Smooth muscle cell (in vitro differentiated cells): ENCODE data around the gene CCDC188. TPM values are rescaled to one million over a fixed set of nuclear protein-coding genes. Genes with fewer than 3 reads are reported as not detected.

Experiments used
- DNase-seq: peaks from one replicate; lab custom pipeline; 2025; ENCODE audit not compliant: unreplicated experiment; lab: John Stamatoyannopoulos, UW
- H2AFZ ChIP-seq: fragments of 200-600 bp; sonication (generic); 2 replicates; pipeline ENCODE4 v1.6.0; 2016; ENCODE audit warnings: antibody characterized with exemption, low read depth, mild to moderate bottlenecking
- H3F3A ChIP-seq: fragments of 200-600 bp; sonication (generic); 2 replicates; pipeline ENCODE4 v1.6.0; 2017; ENCODE audit warnings: antibody characterized with exemption, low read depth
- H3K27ac ChIP-seq: fragments of 200-600 bp; sonication (generic); 2 replicates; pipeline ENCODE4 v1.5.1; 2016; ENCODE audit warnings: low read depth, mild to moderate bottlenecking
- H3K27me3 ChIP-seq: fragments of 200-600 bp; sonication (generic); 2 replicates; pipeline ENCODE4 v1.6.1; 2016; ENCODE audit warnings: low read depth, mild to moderate bottlenecking
- H3K36me3 ChIP-seq: fragments of 200-600 bp; sonication (generic); 2 replicates; pipeline ENCODE4 v1.5.1; 2016; ENCODE audit warnings: low read depth
- H3K4me1 ChIP-seq: fragments of 200-600 bp; sonication (generic); 2 replicates; pipeline ENCODE4 v1.5.1; 2016; ENCODE audit warnings: low read depth
- H3K4me2 ChIP-seq: fragments of 200-600 bp; sonication (generic); 2 replicates; pipeline ENCODE4 v1.6.0; 2016; ENCODE audit warnings: mild to moderate bottlenecking
- H3K4me3 ChIP-seq: fragments of 200-600 bp; sonication (generic); 2 replicates; pipeline ENCODE4 v1.5.1; 2016; ENCODE audit warnings: mild to moderate bottlenecking
- H3K79me2 ChIP-seq: fragments of 200-600 bp; sonication (generic); 2 replicates; pipeline ENCODE4 v1.6.0; 2016; ENCODE audit warnings: low read depth, mild to moderate bottlenecking
- H3K9ac ChIP-seq: fragments of 200-600 bp; sonication (generic); 2 replicates; pipeline ENCODE4 v1.6.0; 2016; ENCODE audit warnings: low read depth
- H3K9me3 ChIP-seq: fragments of 200-600 bp; sonication (generic); replicated peaks from 2 replicates; pipeline ENCODE4 v1.5.1; 2016; ENCODE audit warnings: low read depth
- H4K20me1 ChIP-seq: fragments of 200-600 bp; sonication (generic); 2 replicates; pipeline ENCODE4 v1.6.0; 2016; ENCODE audit warnings: low read depth
- WGBS: methylation state at CpG from one replicate; pipeline ENCODE4 v1.1.7; 2016; ENCODE audit warnings: low lambda C conversion rate; 5-methylcytosine and 5-hydroxymethylcytosine counted together
- polyA plus RNA-seq: library from polyadenylated mRNA; unstranded; fragments of >200 nt; fragmentation: Nextera tagmentation; extraction: Ambion mirVana; gene quantifications from 2 replicates; pipeline ENCODE4 v1.2.1, GENCODE V29; 2016
- total RNA-seq: library from RNA; depleted of rRNA; stranded (reverse); fragments of >200 nt; gene quantifications from 2 replicates; pipeline ENCODE4 v1.2.3, GENCODE V29; 2014
- TF ChIP-seq, protein P1 (sequence below): fragments of 200-600 bp; sonication (generic); IDR thresholded peaks from 2 replicates; pipeline ENCODE4 v1.5.1; 2017; ENCODE audit warnings: borderline replicate concordance, mild to moderate bottlenecking, antibody characterized with exemption; ENCODE audit not compliant: insufficient read depth, poor library complexity, severe bottlenecking

CCDC188 gene
- total and polyA plus RNA-seq, 2 experiments from 2014 or later: not detected

DNA sequence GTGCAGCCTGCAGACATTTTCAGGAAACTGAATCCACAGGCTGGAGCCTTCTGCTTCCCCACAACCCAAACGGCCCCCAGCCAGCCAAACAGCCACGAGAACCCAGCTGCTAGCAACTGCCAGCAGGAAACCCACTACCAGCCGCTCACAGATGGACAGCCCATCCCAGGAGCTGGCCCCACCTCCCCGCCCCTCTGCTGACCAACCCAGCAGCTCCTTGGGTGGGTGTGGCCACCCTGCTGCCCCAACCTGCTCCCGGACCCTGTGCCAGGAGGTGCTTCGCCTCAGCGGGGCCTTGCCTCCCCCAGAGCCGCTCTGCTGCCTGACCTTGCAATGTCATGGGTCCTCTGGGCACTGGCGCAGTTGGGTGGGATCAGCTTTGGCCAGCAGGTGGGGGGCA lies 8.2 kb upstream of the CCDC188 start:
- Histone ChIP-seq H3K9me3 (no peaks in the 10 kb centered on the region), H3K9ac (no peak overlapping the region), H3K79me2 (no peaks in the 10 kb centered on the region), H3K27ac (no peak overlapping the region), H3K27me3 (no peaks in the 10 kb centered on the region), H3K4me1 (no peaks in the 10 kb centered on the region), H3K36me3 (no peaks in the 10 kb centered on the region), H3K4me2 (no peak overlapping the region), H2AFZ (no peak overlapping the region), H4K20me1 (no peaks in the 10 kb centered on the region), H3K4me3 (no peak overlapping the region), H3F3A (no peaks in the 10 kb centered on the region)
- TF ChIP-seq, protein P1, sequence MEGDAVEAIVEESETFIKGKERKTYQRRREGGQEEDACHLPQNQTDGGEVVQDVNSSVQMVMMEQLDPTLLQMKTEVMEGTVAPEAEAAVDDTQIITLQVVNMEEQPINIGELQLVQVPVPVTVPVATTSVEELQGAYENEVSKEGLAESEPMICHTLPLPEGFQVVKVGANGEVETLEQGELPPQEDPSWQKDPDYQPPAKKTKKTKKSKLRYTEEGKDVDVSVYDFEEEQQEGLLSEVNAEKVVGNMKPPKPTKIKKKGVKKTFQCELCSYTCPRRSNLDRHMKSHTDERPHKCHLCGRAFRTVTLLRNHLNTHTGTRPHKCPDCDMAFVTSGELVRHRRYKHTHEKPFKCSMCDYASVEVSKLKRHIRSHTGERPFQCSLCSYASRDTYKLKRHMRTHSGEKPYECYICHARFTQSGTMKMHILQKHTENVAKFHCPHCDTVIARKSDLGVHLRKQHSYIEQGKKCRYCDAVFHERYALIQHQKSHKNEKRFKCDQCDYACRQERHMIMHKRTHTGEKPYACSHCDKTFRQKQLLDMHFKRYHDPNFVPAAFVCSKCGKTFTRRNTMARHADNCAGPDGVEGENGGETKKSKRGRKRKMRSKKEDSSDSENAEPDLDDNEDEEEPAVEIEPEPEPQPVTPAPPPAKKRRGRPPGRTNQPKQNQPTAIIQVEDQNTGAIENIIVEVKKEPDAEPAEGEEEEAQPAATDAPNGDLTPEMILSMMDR: no peak
- DNase-seq: no peak
- WGBS: 46% methylated on average over 9 of the region's 9 CpGs

DNA sequence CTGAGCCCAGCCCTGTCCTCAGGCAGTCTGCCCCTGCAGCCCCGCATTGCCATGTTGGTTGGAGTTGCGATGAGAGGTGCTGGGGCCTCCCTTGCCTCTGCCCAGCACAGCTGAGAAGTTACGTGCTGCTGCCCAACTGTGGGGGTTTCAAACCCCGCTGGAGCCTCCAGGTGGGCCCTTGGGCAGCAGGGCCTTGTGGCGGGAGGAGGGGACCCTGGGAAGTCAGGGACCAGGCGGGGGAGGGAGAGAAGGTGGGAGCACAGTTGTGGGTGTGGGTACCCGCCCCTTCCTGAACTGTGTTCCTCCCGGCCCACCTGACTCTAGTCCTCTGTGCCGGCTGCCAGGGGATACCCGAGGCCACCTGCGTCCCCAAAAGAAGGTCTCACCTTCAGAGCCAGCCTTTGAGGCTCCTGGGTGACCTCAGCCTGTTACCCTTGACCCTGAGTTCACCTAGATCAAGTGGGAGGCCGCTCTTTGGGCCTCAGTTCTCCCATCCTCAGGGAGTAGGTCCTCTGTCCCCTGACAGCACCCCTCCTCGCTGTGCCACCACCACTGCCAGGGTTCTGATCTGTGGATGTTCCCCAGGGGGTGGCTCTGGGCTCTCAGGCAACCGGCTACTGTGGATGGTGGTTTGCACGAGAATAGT lies 7.7 kb upstream of the CCDC188 start:
- H3K4me1 ChIP-seq: no peaks in the 10 kb centered on the region
- no peak overlapping the region for H3K4me2 ChIP-seq
- H3K36me3 ChIP-seq: no peaks in the 10 kb centered on the region
- H3K9me3 ChIP-seq: no peaks in the 10 kb centered on the region
- no peak overlapping the region for H3K4me3 ChIP-seq
- H3K27ac ChIP-seq: no peak overlapping the region
- TF ChIP-seq, protein P1: no peak
- H3K27me3 ChIP-seq: no peaks in the 10 kb centered on the region
- H3F3A ChIP-seq: no peaks in the 10 kb centered on the region
- whole genome bisulfite sequencing: 89% methylated on average over 12 of the region's 15 CpGs
- no peaks in the 10 kb centered on the region for H3K79me2 ChIP-seq
- DNase-seq: no peak
- no peaks in the 10 kb centered on the region for H4K20me1 ChIP-seq
- H2AFZ ChIP-seq: no peak overlapping the region
- H3K9ac ChIP-seq: no peak overlapping the region

DNA sequence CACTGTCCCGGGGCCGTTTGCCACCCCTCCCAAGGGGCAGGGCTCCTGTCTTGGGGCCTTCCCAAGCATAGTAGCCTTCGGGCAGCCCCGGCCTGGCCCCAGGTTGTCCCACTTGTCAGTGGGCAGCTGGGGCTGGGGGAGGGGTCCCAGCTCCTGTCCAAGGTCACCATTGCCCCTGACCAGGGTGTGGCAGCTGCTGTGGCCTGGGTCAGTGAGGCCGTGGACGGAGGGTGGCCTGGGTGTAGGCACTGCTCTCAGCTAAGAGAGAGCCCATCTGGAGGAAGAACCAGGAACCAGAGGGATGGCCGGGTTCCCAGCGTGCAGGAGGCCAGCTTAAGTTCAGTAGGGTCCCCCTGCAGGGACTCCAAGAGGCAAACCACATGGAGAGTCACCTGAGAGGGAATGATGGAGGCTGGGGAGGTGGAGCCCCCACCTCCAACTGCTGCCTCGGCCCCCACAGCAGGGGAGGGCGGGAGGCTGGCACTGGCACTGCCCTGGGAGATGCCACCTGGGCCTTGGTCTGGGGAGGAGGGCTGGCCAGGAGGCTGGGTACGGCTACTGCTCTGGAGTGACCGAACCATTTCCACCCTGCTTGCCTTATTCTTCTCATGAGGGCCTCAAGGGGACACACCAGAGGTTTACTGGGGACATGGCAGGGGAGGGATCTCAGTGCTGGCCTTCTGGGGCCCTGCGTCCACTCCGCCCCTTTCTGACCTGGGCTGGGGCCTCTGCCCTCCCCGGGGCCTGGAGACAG lies 6.8 kb upstream of the CCDC188 start:
- H3K9me3 ChIP-seq: no peaks in the 10 kb centered on the region
- H3K4me2 ChIP-seq: no peak overlapping the region
- WGBS: 88% methylated on average over 15 of the region's 15 CpGs
- H2AFZ ChIP-seq: no peak overlapping the region
- no peaks in the 10 kb centered on the region for H4K20me1 ChIP-seq
- TF ChIP-seq, protein P1: no peak
- no peaks in the 10 kb centered on the region for H3K79me2 ChIP-seq
- no peak overlapping the region for H3K27ac ChIP-seq
- no peaks in the 10 kb centered on the region for H3F3A ChIP-seq
- DNase-seq: no peak
- no peaks in the 10 kb centered on the region for H3K4me1 ChIP-seq
- no peak overlapping the region for H3K4me3 ChIP-seq
- H3K36me3 ChIP-seq: no peaks in the 10 kb centered on the region
- H3K9ac ChIP-seq: no peak overlapping the region
- no peaks in the 10 kb centered on the region for H3K27me3 ChIP-seq
